HCEC 1CT (cell line): Measurements from ENCODE around the gene TAC3.
"Not testable (repeated sequence)": the region's sequence is repeated elsewhere in the genome, so short reads cannot be mapped to it uniquely, and the experiment has no call there.

Experiments used
- DNase-seq: peaks from one replicate; pipeline ENCODE4 v3.0.0-alpha.2; 2017

Gene TAC3

DNA sequence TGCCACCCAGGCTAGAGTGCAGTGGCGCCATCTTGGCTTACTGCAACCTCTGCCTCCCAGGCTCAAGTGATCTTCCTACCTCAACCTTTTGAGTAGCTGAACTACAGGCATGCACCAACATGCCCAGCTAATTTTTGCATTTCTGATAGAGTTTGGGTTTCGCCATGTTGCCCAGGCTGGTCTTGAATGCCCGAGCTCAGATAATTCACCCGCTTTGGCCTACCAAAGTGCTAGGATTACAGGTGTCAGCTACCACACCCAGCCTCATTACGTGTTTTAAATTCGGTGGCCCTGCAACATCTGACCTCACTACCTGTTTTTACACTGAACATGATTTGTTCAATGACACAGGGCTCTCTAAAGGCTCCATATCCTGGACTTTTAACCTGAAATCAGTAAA lies 36.1 kb downstream of the TAC3 start:
- DNase-seq: no peak

DNA sequence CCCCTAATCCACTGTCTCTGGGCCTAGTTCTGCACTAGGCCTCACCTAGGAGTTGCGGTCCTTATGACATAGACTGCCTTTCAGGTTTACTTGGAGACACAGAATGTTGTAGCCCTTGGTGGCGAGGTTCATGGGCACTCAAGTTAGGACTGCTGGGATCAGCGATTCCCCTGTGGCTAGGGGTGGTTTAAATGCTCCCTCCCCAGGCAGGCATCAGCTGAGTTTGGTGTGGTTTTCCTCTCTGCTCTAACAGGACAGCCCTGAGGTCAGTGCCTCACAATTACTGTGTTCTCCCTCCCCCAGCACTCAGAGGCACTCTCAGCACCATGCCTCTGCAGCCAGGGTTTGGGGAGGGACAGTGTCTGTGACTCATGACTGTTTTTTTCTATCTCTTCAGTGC lies 36.7 kb downstream of the TAC3 start:
- DNase-seq: no peak

DNA sequence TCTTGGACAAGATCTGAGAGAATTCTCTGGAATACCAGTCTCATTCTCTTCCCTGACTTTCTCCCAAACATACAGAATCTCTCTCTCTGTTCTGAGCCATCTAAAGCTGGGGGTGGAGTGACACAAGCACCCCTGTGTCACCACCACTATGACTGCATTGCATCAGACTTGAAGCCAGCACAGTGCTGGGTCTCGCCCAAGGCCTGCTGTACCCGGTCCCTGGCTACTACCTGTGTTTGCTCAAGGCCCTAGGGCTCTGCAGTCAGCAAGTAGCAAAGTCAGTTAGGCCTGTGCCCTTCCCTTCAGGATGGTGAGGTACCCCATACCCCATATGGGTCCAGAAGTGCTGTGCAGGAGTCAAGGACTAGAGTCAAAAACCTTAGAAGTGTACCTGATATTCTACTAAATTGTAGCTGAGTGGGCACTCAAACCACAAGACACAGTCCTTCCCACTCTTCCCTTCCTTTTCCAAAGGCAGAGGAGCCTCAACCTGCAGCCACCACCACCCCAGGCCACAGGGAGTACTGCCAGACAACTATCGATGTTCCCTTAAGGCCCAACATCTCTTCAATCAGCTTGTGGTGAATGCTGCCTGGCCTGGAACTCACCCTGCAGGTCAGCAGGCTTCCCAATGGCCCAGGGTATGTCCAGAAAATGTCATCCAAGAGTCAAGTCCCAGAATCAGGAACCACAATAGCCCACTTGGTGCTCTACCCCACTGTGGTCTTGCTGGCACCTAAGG lies 37.8 kb downstream of the TAC3 start:
- no peak for DNase-seq

DNA sequence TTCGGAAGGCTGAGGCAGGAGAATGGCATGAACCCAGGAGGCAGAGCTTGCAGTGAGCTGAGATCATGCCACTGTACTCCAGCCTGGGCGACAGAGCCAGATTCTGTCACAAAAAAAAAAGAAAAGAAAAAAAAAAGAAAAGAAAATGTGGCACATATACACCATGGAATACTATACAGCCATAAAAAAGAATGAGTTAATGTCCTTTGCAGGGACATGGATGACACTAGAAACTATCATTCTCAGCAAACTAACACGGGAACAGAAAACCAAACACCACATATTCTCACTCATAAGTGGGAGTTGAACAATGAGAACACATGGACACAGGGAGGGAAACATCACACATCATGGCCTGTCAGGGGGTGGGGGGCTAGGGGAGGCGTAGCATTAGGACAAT lies 39.0 kb downstream of the TAC3 start:
- DNase-seq: not testable (repeated sequence)

DNA sequence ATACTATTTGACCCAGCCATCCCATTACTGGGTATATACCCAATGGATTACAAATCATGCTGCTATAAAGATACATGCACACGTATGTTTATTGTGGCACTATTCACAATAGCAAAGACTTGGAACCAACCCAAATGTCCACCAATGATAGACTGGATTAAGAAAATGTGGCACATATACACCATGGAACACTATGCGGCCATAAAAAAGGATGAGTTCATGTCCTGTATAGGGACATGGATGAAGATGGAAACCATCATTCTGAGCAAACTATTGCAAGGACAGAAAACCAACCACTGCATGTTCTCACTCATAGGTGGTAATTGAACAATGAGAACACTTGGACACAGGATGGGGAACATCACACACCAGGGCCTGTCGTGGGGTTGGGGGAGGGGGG lies 42.1 kb downstream of the TAC3 start:
- not testable (repeated sequence) for DNase-seq

DNA sequence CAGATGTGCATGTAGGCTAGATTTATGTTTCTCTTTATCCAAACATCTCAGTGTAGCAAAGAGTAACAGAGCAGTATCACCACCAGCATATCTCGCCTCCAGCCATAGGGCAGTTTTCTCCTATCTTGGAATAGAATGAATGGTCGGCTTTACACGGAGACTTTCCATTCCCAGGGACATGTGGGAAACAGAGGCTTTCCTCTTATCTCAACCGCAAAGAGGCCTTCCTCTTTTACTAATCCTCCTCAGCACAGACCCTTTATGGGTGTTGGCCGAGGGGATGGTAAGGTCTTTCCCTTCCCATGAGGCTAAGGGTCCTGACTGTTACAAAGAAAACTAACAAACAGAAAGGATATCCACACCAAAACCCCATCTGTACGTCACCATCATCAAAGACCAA lies 47.4 kb downstream of the TAC3 start:
- DNase-seq: not testable (repeated sequence)

DNA sequence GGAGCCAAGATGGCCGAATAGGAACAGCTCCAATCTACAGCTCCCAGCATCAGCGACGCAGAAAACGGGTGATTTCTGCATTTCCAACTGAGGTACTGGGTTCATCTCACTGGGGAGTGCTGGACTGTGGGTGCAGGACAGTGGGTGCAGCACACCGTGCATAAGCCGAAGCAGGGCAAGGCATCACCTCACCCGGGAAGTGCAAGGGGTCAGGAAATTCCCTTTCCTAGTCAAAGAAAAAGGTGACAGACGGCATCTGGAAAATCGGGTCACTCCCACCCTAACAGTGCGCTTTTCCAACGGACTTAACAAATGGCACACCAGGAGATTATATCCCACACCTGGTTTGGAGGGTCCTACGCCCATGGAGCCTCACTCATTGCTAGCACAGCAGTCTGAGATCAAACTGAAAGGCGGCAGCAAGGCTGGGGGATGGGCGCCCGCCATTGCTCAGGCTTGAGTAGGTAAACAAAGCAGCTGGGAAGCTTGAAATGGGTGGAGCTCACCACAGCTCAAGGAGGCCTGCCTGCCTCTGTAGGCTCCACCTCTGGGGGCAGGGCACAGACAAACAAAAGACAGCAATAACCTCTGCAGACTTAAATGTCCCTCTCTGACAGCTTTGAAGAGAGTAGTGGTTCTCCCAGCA lies 50.2 kb downstream of the TAC3 start:
- not testable (repeated sequence) for DNase-seq

DNA sequence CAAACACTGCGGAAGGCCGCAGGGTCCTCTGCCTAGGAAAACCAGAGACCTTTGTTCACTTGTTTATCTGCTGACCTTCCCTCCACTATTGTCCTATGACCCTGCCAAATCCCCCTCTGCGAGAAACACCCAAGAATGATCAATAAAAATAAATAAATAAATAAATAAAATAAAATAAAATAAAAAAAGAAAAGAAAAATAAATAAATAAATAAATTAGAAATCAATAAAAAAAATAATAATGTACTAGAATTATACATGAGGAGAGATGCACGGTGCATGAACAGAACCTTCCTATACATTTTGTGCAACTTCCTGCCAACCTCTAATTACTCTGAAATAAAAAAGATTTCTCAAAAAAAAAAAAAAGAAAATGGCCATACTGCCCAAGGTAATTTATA lies 51.2 kb downstream of the TAC3 start:
- not testable (repeated sequence) for DNase-seq

DNA sequence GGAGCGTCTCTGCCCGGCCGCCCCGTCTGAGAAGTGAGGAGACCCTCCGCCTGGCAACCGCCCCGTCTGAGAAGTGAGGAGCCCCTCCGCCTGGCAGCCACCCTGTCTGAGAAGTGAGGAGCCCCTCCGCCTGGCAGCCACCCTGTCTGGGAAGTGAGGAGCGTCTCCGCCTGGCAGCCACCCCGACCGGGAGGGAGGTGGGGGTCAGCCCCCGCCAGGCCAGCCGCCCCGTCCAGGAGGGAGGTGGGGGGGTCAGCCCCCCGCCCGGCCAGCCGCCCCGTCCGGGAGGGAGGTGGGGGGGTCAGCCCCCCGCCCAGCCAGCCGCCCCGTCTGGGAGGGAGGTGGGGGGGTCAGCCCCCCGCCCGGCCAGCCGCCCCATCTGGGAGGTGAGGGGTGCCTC lies 52.8 kb downstream of the TAC3 start:
- not testable (repeated sequence) for DNase-seq

DNA sequence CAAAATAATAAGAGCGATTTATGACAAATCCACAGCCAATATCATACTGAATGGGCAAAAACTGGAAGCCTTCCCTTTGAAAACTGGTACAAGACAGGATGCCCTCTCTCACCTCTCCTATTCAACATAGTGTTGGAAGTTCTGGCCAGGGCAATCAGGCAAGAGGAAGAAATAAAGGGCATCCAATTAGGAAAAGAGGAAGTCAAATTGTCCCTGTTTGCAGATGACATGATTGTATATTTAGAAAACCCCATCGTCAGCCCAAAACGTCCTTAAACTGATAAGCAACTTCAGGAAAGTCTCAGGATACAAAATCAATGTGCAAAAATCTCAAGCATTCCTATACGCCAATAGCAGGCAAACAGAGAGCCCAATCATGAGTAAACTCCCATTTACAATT lies 54.1 kb downstream of the TAC3 start:
- not testable (repeated sequence) for DNase-seq
